GM23248 (cell line): Measurements from ENCODE around the gene ZYG11B. TPM values are rescaled to one million over a fixed set of nuclear protein-coding genes. Genes with fewer than 3 reads are reported as not detected.

ENCODE experiments used
- DNase-seq: peaks from one replicate; pipeline ENCODE4 v3.0.0-alpha.2; 2015
- H2AFZ ChIP-seq: fragments of 200-600 bp; sonication (generic); 2 replicates; pipeline ENCODE4 v1.6.1; 2016; ENCODE audit warnings: antibody characterized with exemption
- H3F3A ChIP-seq: fragments of 200-600 bp; sonication (generic); 2 replicates; pipeline ENCODE4 v1.6.1; 2016; ENCODE audit warnings: mild to moderate bottlenecking, antibody characterized with exemption, mixed run types; ENCODE audit not compliant: insufficient read depth
- H3K27ac ChIP-seq: fragments of 200-600 bp; sonication (generic); 2 replicates; pipeline ENCODE4 v1.5.1; 2016; ENCODE audit warnings: mild to moderate bottlenecking
- H3K27me3 ChIP-seq: fragments of 200-600 bp; sonication (generic); replicated peaks from 2 replicates; pipeline ENCODE4 v1.6.1; 2016; ENCODE audit warnings: mild to moderate bottlenecking; ENCODE audit not compliant: insufficient read depth
- H3K36me3 ChIP-seq: fragments of 200-600 bp; sonication (generic); 2 replicates; pipeline ENCODE4 v1.6.1; 2016; ENCODE audit warnings: low read depth, mild to moderate bottlenecking
- H3K4me1 ChIP-seq: fragments of 200-600 bp; sonication (generic); 2 replicates; pipeline ENCODE4 v1.6.1; 2016; ENCODE audit warnings: mild to moderate bottlenecking; ENCODE audit not compliant: insufficient read depth
- H3K4me2 ChIP-seq: fragments of 200-600 bp; sonication (generic); one replicate; pipeline ENCODE4 v1.6.1; 2016; ENCODE audit warnings: mild to moderate bottlenecking; ENCODE audit not compliant: unreplicated experiment
- H3K4me3 ChIP-seq: fragments of 200-600 bp; sonication (generic); 2 replicates; pipeline ENCODE4 v1.5.1; 2016; ENCODE audit warnings: mild to moderate bottlenecking
- H3K79me2 ChIP-seq: fragments of 200-600 bp; sonication (generic); 2 replicates; pipeline ENCODE4 v1.6.1; 2016; ENCODE audit warnings: mild to moderate bottlenecking; ENCODE audit not compliant: insufficient read depth
- H3K9ac ChIP-seq: fragments of 200-600 bp; sonication (generic); 2 replicates; pipeline ENCODE4 v1.6.1; 2016; ENCODE audit warnings: mild to moderate bottlenecking
- H3K9me2 ChIP-seq: fragments of 200-600 bp; sonication (generic); 2 replicates; pipeline ENCODE4 v1.6.1; 2016; ENCODE audit warnings: mixed run types, mild to moderate bottlenecking, moderate library complexity; ENCODE audit not compliant: insufficient read depth
- H3K9me3 ChIP-seq: fragments of 200-600 bp; sonication (generic); one replicate; pipeline ENCODE4 v1.6.1; 2017; ENCODE audit warnings: low read depth
- H4K20me1 ChIP-seq: fragments of 200-600 bp; sonication (generic); 2 replicates; pipeline ENCODE4 v1.6.0; 2016; ENCODE audit not compliant: insufficient read depth
- EZH2 ChIP-seq: fragments of 200-600 bp; sonication (generic); IDR thresholded peaks from 2 replicates; pipeline ENCODE4 v1.6.1; 2018; ENCODE audit warnings: antibody characterized with exemption, mild to moderate bottlenecking; ENCODE audit not compliant: insufficient read depth, poor library complexity, severe bottlenecking
- EZH2phosphoT487 ChIP-seq: fragments of 200-600 bp; sonication (generic); IDR thresholded peaks from 2 replicates; pipeline ENCODE4 v1.6.1; 2018; ENCODE audit warnings: antibody characterized with exemption, moderate library complexity, mild to moderate bottlenecking, low read depth; ENCODE audit not compliant: insufficient read depth
- WGBS, 2 experiments: methylation state at CpG; one replicate each; pipeline ENCODE4 v1.1.6; 2015 to 2017; ENCODE audit warnings: low lambda C conversion rate in 2 of 2, low coverage in 1 of 2; ENCODE audit errors: missing lambda C conversion rate in 2 of 2; 5-methylcytosine and 5-hydroxymethylcytosine counted together
- in situ Hi-C: fragments of 300-500 bp; cut with MboI; formaldehyde crosslinking; loops from 2 replicates; pipeline ENCODE4 v1.15.0; 2020
- polyA plus RNA-seq: library from polyadenylated mRNA; unstranded; fragments of >200 nt; fragmentation: Nextera tagmentation; extraction: Ambion mirVana; gene quantifications from 2 replicates; pipeline ENCODE4 v1.2.1, GENCODE V29; 2016
- total RNA-seq: library from RNA; depleted of rRNA; stranded (reverse); fragments of >200 nt; shearing (Covaris generic); gene quantifications from 2 replicates; pipeline ENCODE4 v1.2.3, GENCODE V29; 2014

ZYG11B gene
- total and polyA plus RNA-seq, 2 experiments from 2014 or later = 15.1 to 57.9 TPM

DNA sequence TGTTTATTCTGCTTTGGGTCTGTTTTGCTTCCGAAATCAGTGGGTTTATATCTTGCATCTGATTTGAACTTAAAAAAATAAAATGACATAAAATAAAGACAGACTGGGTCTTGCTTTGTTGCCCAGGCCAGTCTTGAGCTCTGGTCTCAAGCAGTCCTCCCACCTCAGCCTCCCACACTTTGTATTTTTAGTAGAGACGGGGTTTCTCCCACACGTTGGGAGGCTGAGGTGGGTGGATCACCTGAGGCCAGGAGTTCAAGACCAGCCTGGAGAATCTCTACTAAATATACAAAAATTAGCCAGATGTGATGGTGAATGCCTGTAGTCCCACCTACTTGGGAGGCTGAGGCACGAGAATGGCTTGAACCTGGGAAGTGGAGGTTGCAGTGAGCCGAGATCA is 122.2 kb downstream of the ZYG11B start:
- H3K9ac ChIP-seq = no peak overlapping the region
- WGBS, 2 experiments = 59 to 73% methylated on average over 5 of the region's 5 CpGs
- H3K4me2 ChIP-seq = no peak overlapping the region
- no peaks in the 10 kb centered on the region for H3K36me3 ChIP-seq
- DNase-seq = no peak
- H3K9me2 ChIP-seq = no peaks in the 10 kb centered on the region
- H3K79me2 ChIP-seq = no peaks in the 10 kb centered on the region
- no peak overlapping the region for H3K4me3 ChIP-seq
- H3K27me3 ChIP-seq = no peaks in the 10 kb centered on the region
- H3F3A ChIP-seq = no peaks in the 10 kb centered on the region
- H3K27ac ChIP-seq = no peak overlapping the region
- no peaks in the 10 kb centered on the region for H3K9me3 ChIP-seq
- H4K20me1 ChIP-seq = no peaks in the 10 kb centered on the region
- H3K4me1 ChIP-seq = no peaks in the 10 kb centered on the region
- TF ChIP-seq EZH2 (no peak), EZH2phosphoT487 (no peak)
- no peak overlapping the region for H2AFZ ChIP-seq
- in situ Hi-C loops = no loop called here

- in situ Hi-C loops = no loop called here
- no peaks in the 10 kb centered on the region for H4K20me1 ChIP-seq
- 36 to 49% methylated on average over 4 of the region's 4 CpGs for WGBS, 2 experiments
These were observed 124.7 kb downstream of the ZYG11B start for GRCh38 chr1:52850951-52851350.

DNA sequence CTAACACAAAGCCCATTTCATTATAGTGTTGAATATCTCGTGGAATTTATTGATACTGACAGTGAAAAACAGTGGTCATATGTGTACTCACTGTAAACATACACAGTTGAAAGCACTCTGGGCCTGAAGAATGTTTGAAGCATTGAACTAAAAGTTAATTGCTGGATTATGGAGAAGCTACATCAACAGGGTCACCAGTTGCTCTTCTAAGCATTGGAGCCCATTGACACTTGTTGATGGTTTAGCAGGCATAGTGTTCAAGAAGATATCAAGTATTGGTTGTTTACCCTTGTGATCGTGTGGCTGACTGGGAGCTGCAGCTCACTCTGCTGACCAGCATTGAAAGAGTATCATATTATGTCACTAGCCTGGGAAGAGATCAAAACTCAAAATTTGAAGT is 126.6 kb downstream of the ZYG11B start:
- no peak overlapping the region for H3K9ac ChIP-seq
- H3K27me3 ChIP-seq = no peaks in the 10 kb centered on the region
- H2AFZ ChIP-seq = no peak overlapping the region
- H3K4me3 ChIP-seq = no peak overlapping the region
- H3K4me1 ChIP-seq = no peaks in the 10 kb centered on the region
- no peaks in the 10 kb centered on the region for H4K20me1 ChIP-seq
- H3K9me3 ChIP-seq = no peaks in the 10 kb centered on the region
- no peak for DNase-seq
- no peaks in the 10 kb centered on the region for H3K36me3 ChIP-seq
- H3K27ac ChIP-seq = no peak overlapping the region
- no peaks in the 10 kb centered on the region for H3F3A ChIP-seq
- H3K79me2 ChIP-seq = no peaks in the 10 kb centered on the region
- H3K4me2 ChIP-seq = no peak overlapping the region
- WGBS, 2 experiments = 53 to 66% methylated on average over 2 of the region's 2 CpGs
- TF ChIP-seq EZH2 = no peak
- TF ChIP-seq EZH2phosphoT487 = no peak
- no peaks in the 10 kb centered on the region for H3K9me2 ChIP-seq
- in situ Hi-C loops = no loop called here

More at GRCh38 chr1:52850951-52851350, 124.7 kb downstream of the ZYG11B start:
- Histone ChIP-seq H3K9me3 (no peaks in the 10 kb centered on the region), H3K79me2 (no peaks in the 10 kb centered on the region), H3K9ac (no peak overlapping the region), H3F3A (no peaks in the 10 kb centered on the region), H2AFZ (no peak overlapping the region), H3K9me2 (no peaks in the 10 kb centered on the region), H3K4me3 (no peak overlapping the region), H3K27me3 (no peaks in the 10 kb centered on the region), H3K4me1 (no peaks in the 10 kb centered on the region), H3K4me2 (no peak overlapping the region), H3K27ac (no peak overlapping the region), H3K36me3 (no peaks in the 10 kb centered on the region)
- no peak for TF ChIP-seq EZH2phosphoT487
- no peak for TF ChIP-seq EZH2
- DNase-seq = no peak

DNA sequence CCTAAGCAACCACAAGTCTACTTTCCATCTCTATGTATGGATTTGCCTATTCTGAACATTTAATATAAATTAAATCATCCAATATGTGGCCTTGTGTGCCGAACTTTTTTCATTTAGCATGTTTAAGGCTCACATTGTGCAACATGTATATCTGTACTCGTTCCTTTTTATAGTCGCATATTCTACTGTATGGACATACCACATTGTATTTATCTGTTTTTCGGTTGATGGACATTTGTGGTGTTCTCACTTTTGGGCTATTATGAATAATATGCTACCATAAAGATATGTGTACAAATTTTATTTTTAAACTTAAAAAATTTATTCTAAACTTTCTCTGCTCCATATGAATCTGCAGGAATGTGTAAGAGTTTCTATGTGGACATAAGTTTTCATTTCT is 129.3 kb downstream of the ZYG11B start:
- Histone ChIP-seq H3K9me3 (no peaks in the 10 kb centered on the region), H3K79me2 (no peaks in the 10 kb centered on the region), H2AFZ (no peak overlapping the region), H3K4me3 (no peak overlapping the region), H3K27ac (no peak overlapping the region), H3K4me1 (no peaks in the 10 kb centered on the region), H3K27me3 (no peaks in the 10 kb centered on the region), H3K4me2 (no peak overlapping the region), H4K20me1 (no peaks in the 10 kb centered on the region), H3F3A (no peaks in the 10 kb centered on the region), H3K9me2 (no peaks in the 10 kb centered on the region), H3K36me3 (no peaks in the 10 kb centered on the region), H3K9ac (no peak overlapping the region)
- TF ChIP-seq EZH2phosphoT487 = no peak
- TF ChIP-seq EZH2 = no peak
- no peak for DNase-seq
- 92% methylated on average over 4 of the region's 4 CpGs for WGBS, 2 experiments
- in situ Hi-C loops = no loop called here

- Histone ChIP-seq H3K27me3 (no peaks in the 10 kb centered on the region), H3K27ac (no peak overlapping the region), H3K4me1 (no peaks in the 10 kb centered on the region), H3K36me3 (no peaks in the 10 kb centered on the region), H3K9me2 (no peaks in the 10 kb centered on the region), H4K20me1 (no peaks in the 10 kb centered on the region), H3F3A (no peaks in the 10 kb centered on the region), H2AFZ (no peak overlapping the region), H3K9ac (no peak overlapping the region), H3K4me3 (no peak overlapping the region), H3K79me2 (no peaks in the 10 kb centered on the region), H3K4me2 (no peak overlapping the region), H3K9me3 (no peaks in the 10 kb centered on the region)
- in situ Hi-C loops = no loop called here
- no peak for DNase-seq
- WGBS, 2 experiments = 97% methylated on average over 4 of the region's 4 CpGs
- TF ChIP-seq EZH2 (no peak), EZH2phosphoT487 (no peak)
These were observed 129.8 kb downstream of the ZYG11B start for GRCh38 chr1:52856026-52856425.
